HepG2 (cell line): ENCODE data around the gene ZNF22. TPM values are rescaled to one million over a fixed set of nuclear protein-coding genes. Genes with fewer than 3 reads are reported as not detected.

Experiments used
- ATAC-seq: fragments of 200-7000 bp; cut with Tn5 transposase; 3 replicates; pipeline ENCODE4 v1.9.1; 2020; ENCODE audit warnings: mild to moderate bottlenecking, moderate library complexity
- BruUV-seq: library from RNA; stranded (reverse); fragments of 400-500 nt; replicated peaks from 2 replicates; lab custom pipeline; 2021; lab: Mats Ljungman, UMichigan
- CTCF ChIA-PET: fragments of 300-600 bp; formaldehyde crosslinking; extraction: SDS; loops from one replicate; lab custom pipeline; 2021; ENCODE audit warnings: low total read pairs, inconsistent platforms, low intra/inter-chr PET ratio; lab: Yijun Ruan, JAX
- POLR2A ChIA-PET: fragments of 350-600 bp; sonication (Branson Sonifier 250); formaldehyde crosslinking; loops from one replicate; lab custom pipeline; 2020; ENCODE audit warnings: antibody characterized with exemption, inconsistent platforms; lab: Yijun Ruan, JAX
- DNase-seq: peaks from one replicate; pipeline ENCODE4 v3.0.0-alpha.2; 2015; ENCODE audit warnings: low spot score
- FAIRE-seq: peaks from 3 replicates; lab custom pipeline; 2011; peaks lifted over from hg19 to GRCh38; lab: Jason Lieb, UNC
- H2AFZ ChIP-seq: one replicate; pipeline ENCODE4 v1.6.1; 2011; ENCODE audit warnings: low read length, inconsistent platforms
- H3K27ac ChIP-seq: fragments of 300-600 bp; 3 replicates; pipeline ENCODE4 v1.8.0; 2011; ENCODE audit warnings: mixed run types, mild to moderate bottlenecking, mixed read lengths, low read length, inconsistent platforms; ENCODE audit not compliant: insufficient read depth; ENCODE audit errors: extremely low read length
- H3K27me3 ChIP-seq, 2 experiments: fragments of 200-600 bp in 1 of 2; 2 replicates in 1 of 2; 3 replicates in 1 of 2; pipeline versions ENCODE4 v1.6.0 to v1.8.0; 2011; ENCODE audit warnings: low read length in 2 of 2, mild to moderate bottlenecking in 2 of 2, moderate library complexity in 2 of 2, inconsistent platforms in 1 of 2; ENCODE audit not compliant: insufficient read depth in 2 of 2, control insufficient read depth in 1 of 2
- H3K36me3 ChIP-seq, 2 experiments: fragments of 200-600 bp in 1 of 2; replicated peaks in 1 of 2; 2 replicates in 1 of 2; 3 replicates in 1 of 2; pipeline versions ENCODE4 v1.5.1 to v1.8.0; 2011; ENCODE audit warnings: low read length in 2 of 2, inconsistent platforms in 1 of 2; ENCODE audit not compliant: insufficient read depth in 2 of 2, control insufficient read depth in 1 of 2
- H3K4me1 ChIP-seq: 2 replicates; pipeline ENCODE4 v1.5.1; 2012; ENCODE audit warnings: low read length, inconsistent platforms; ENCODE audit not compliant: insufficient read depth
- H3K4me2 ChIP-seq: 2 replicates; pipeline ENCODE4 v1.6.0; 2011; ENCODE audit warnings: low read depth, low read length, inconsistent platforms
- H3K4me3 ChIP-seq, 3 experiments: fragments of 200-600 bp in 1 of 3; sonication (generic), shearing (Covaris generic) in 1 of 3; replicated peaks in 1 of 3; 2 replicates each; pipeline ENCODE4 v1.5.1; 2011 to 2016; ENCODE audit warnings: low read length in 3 of 3, inconsistent platforms in 2 of 3, low read depth in 2 of 3, mild to moderate bottlenecking in 2 of 3, control low read depth in 1 of 3, mixed read lengths in 1 of 3; ENCODE audit not compliant: insufficient read depth in 1 of 3
- H3K79me2 ChIP-seq: one replicate; pipeline ENCODE4 v1.6.1; 2011; ENCODE audit warnings: low read length, inconsistent platforms; ENCODE audit not compliant: insufficient read depth
- H3K9ac ChIP-seq: 2 replicates; pipeline ENCODE4 v1.6.0; 2011; ENCODE audit warnings: mild to moderate bottlenecking, low read depth, low read length, inconsistent platforms; ENCODE audit not compliant: insufficient read depth
- H3K9me3 ChIP-seq: 2 replicates; pipeline ENCODE4 v1.5.1; 2012; ENCODE audit warnings: mild to moderate bottlenecking, low read length
- H4K20me1 ChIP-seq: 2 replicates; pipeline ENCODE4 v1.6.0; 2011; ENCODE audit warnings: inconsistent platforms, mild to moderate bottlenecking, low read length, moderate library complexity; ENCODE audit not compliant: insufficient read depth
- BATF2 ChIP-seq: sonication (generic); formaldehyde crosslinking; IDR thresholded peaks from 2 replicates; pipeline ENCODE4 v1.8.0; 2022; ENCODE audit warnings: mild to moderate bottlenecking, missing genetic modification reagents, moderate library complexity
- FOXC1 ChIP-seq: sonication (generic); formaldehyde crosslinking; IDR thresholded peaks from 2 replicates; pipeline ENCODE4 v1.8.0; 2022; ENCODE audit warnings: mild to moderate bottlenecking, missing genetic modification reagents, borderline replicate concordance
- GTF2F1 ChIP-seq: fragments of 150-350 bp; IDR thresholded peaks from 2 replicates; pipeline ENCODE4 v1.6.1; 2014; ENCODE audit warnings: low read length
- POLR2G ChIP-seq: fragments of 200-400 bp; formaldehyde crosslinking; IDR thresholded peaks from 2 replicates; pipeline ENCODE4 v1.6.1; 2018; ENCODE audit warnings: mild to moderate bottlenecking, low read depth, low read length, moderate library complexity
- ZKSCAN8 ChIP-seq: IDR thresholded peaks from 2 replicates; pipeline ENCODE4 v1.6.1; 2016; ENCODE audit warnings: borderline replicate concordance, missing genetic modification reagents, missing compliant biosample characterization
- ZNF687 ChIP-seq: sonication (generic); formaldehyde crosslinking; IDR thresholded peaks from 2 replicates; pipeline ENCODE4 v1.5.1; 2020; ENCODE audit warnings: mild to moderate bottlenecking, missing genetic modification reagents, moderate library complexity
- WGBS: methylation state at CpG from one replicate; pipeline ENCODE4 v1.1.6; 2017; ENCODE audit warnings: low lambda C conversion rate; 5-methylcytosine and 5-hydroxymethylcytosine counted together
- in situ Hi-C: cut with HindIII; loops from 2 replicates; pipeline ENCODE4 v1.10.0; 2017; ENCODE audit warnings: low pct_unique_long_range_greater_than_20kb; ENCODE audit not compliant: extremely low pct_ligation_motif_present
- intact Hi-C: fragments of 100-400 bp; cut with micrococcal nuclease; formaldehyde crosslinking; loops from one replicate; pipeline ENCODE4 v1.10.0; 2022; ENCODE audit not compliant: unreplicated experiment
- polyA plus RNA-seq, 8 experiments: library from polyadenylated mRNA; depleted of rRNA in 3 of 8; stranded (reverse) in 7 of 8; unstranded in 1 of 8; fragments of >200 nt; fragmentation: Illumina TruSeq in 4 of 8; extraction: Trizol in 4 of 8; gene quantifications; 2 replicates each; pipeline versions ENCODE4 v1.2.1 to v1.2.3, GENCODE V29; 2011 to 2016; ENCODE audit warnings: low read depth in 4 of 8, missing spikeins in 1 of 8, mixed read lengths in 1 of 8; ENCODE audit not compliant: insufficient read depth in 1 of 8
- total RNA-seq, 5 experiments: library from RNA; depleted of rRNA; stranded (reverse); fragments of >200 nt; fragmentation: Illumina TruSeq; extraction: Trizol; gene quantifications; 2 replicates each; pipeline ENCODE4 v1.2.3, GENCODE V29; 2016; ENCODE audit warnings: low read depth in 1 of 5

Gene ZNF22
- total and polyA plus RNA-seq, 2 of the 13 experiments (the other 11 are each of a cell fraction or from before 2014, with no cell fraction given): 0.40 to 1.3 TPM

DNA sequence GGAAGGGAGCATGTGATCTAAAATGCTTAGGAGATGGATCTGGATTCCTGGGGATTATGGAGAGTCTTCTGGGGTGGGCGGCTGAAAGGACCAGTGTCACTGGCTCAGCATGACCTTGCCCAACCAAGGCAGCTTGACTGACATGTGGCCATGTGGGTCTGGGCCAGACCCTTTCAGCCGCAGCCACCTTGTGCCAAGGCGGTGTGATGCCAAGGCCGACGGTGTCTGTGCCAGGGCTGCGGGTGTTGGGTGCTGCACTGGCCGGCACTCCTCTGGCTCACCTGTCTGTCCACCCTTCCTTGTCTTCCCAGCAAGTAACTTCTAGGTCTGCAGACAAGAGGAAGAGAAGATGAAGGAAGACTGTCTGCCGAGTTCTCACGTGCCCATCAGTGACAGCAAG lies 30.9 kb upstream of the ZNF22 start:
- Histone ChIP-seq H3K4me1 (peaks cover 52% of the 10 kb centered on the region), H3K9ac (no peak overlapping the region), H3K9me3 (no peaks in the 10 kb centered on the region), H2AFZ (no peak overlapping the region), H3K36me3 (peaks cover 19 to 46% of the 10 kb centered on the region in 2 experiments; a peak in 4 of 5 replicates), H3K4me2 (no peak overlapping the region), H3K27me3 (no peaks in the 10 kb centered on the region), H3K79me2 (peaks cover 39% of the 10 kb centered on the region), H4K20me1 (peaks cover 15% of the 10 kb centered on the region; the same call in 1 of the 2 replicates), H3K27ac (no peak overlapping the region), H3K4me3 (no peak overlapping the region)
- TF ChIP-seq BATF2 (CRISPR knock-in tag): no peak
- no peak for TF ChIP-seq GTF2F1
- no peak for TF ChIP-seq FOXC1 (CRISPR knock-in tag)
- CTCF ChIA-PET: no interaction called here
- no peak for ATAC-seq
- DNase-seq: no peak
- in situ Hi-C loops: loop anchor here (25.0 kb wide), 1 partner anchor 1558 kb away; the partner anchor contains the start of gene HNRNPF
- 100% methylated on average over 3 of the region's 9 CpGs for WGBS
- intact Hi-C loops: no loop called here
- no TSS peak for BruUV-seq
- POLR2A ChIA-PET: no interaction called here
- no peak for FAIRE-seq

DNA sequence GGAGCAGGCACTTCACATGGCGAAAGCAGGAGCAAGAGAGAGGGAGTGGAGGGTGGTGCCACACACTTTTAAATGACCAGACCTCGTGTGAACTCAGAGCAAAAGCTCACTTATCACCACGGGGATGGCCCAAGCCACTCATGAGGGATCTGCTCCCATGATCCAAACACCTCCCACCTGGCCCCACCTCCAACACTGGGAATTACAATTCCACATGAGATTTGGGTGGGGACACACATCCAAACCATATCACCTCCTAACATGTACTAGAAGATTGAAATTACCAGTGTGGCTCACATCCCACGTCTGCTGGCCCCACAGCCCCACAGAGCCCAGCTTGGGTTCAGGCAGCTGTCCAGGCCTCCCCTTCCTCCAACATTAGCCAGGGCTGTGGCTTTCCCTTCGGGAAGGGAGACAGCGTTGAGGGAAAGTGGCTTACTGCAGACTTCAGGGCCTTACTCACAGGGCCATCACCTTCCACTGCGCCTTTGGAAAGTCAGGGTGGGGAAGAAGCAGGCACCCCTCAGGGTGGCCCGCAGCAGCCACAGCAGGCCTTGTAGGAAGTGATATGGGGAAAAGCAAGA lies 29.8 kb upstream of the ZNF22 start:
- peaks cover 19 to 46% of the 10 kb centered on the region in 2 experiments; a peak in 4 of 5 replicates for H3K36me3 ChIP-seq
- ChIA-PET CTCF (no interaction called here), POLR2A (no interaction called here)
- no peaks in the 10 kb centered on the region for H3K27me3 ChIP-seq
- intact Hi-C loops (no loop called here), in situ Hi-C loops (loop anchor here (25.0 kb wide), 1 partner anchor 1559 kb away; the partner anchor contains the start of gene HNRNPF)
- H3K9me3 ChIP-seq: no peaks in the 10 kb centered on the region
- H2AFZ ChIP-seq: no peak overlapping the region
- H3K4me3 ChIP-seq: no peak overlapping the region
- H3K4me2 ChIP-seq: no peak overlapping the region
- 91% methylated on average over 8 of the region's 8 CpGs for WGBS
- no peak overlapping the region for H3K27ac ChIP-seq
- peaks cover 19% of the 10 kb centered on the region for H4K20me1 ChIP-seq
- H3K79me2 ChIP-seq: peaks cover 30% of the 10 kb centered on the region
- H3K9ac ChIP-seq: no peak overlapping the region
- BruUV-seq: TSS peak; percentile 19
- peaks cover 50% of the 10 kb centered on the region for H3K4me1 ChIP-seq
- FAIRE-seq (no peak), DNase-seq (no peak), ATAC-seq (no peak)
- no peak for TF ChIP-seq ZKSCAN8
- TF ChIP-seq POLR2G: 0 out of 2 replicates have a peak, but pooled peaks have one; percentile 14
- TF ChIP-seq ZNF687 (CRISPR knock-in tag): 0 out of 2 replicates have a peak, but pooled peaks have one; percentile 9
- TF ChIP-seq, all 625 proteins: peak for 2
